H9 (cell line): ENCODE measurements around the gene PGM1. TPM values are rescaled to one million over a fixed set of nuclear protein-coding genes. Genes with fewer than 3 reads are reported as not detected.

Experiments
- DNase-seq: peaks from one replicate; pipeline ENCODE4 v3.0.0-alpha.2; 2017
- H2AFZ ChIP-seq: one replicate; pipeline ENCODE4 v1.6.1; 2013; ENCODE audit warnings: mild to moderate bottlenecking, low read length, control low read depth, moderate library complexity
- H2AK5ac ChIP-seq: 2 replicates; pipeline ENCODE4 v1.6.1; 2013; ENCODE audit warnings: low read length, control low read depth, mixed read lengths; ENCODE audit not compliant: insufficient read length
- H2BK120ac ChIP-seq: one replicate; pipeline ENCODE4 v1.6.1; 2013; ENCODE audit warnings: low read depth, mild to moderate bottlenecking, low read length, control low read depth, inconsistent platforms; ENCODE audit not compliant: poor library complexity, severe bottlenecking
- H2BK12ac ChIP-seq: 2 replicates; pipeline ENCODE4 v1.6.1; 2013; ENCODE audit warnings: low read length, control low read depth, mixed read lengths, low read depth; ENCODE audit not compliant: insufficient read length
- H2BK15ac ChIP-seq: 2 replicates; pipeline ENCODE4 v1.6.1; 2013; ENCODE audit warnings: low read depth, low read length, control low read depth
- H2BK20ac ChIP-seq: one replicate; pipeline ENCODE4 v1.6.1; 2013; ENCODE audit warnings: low read depth, mild to moderate bottlenecking, low read length, control low read depth, inconsistent platforms; ENCODE audit not compliant: poor library complexity, severe bottlenecking
- H2BK5ac ChIP-seq: 2 replicates; pipeline ENCODE4 v1.6.1; 2013; ENCODE audit warnings: low read length, control low read depth, mixed read lengths; ENCODE audit not compliant: insufficient read length
- H3K14ac ChIP-seq: 2 replicates; pipeline ENCODE4 v1.6.1; 2013; ENCODE audit warnings: low read length, control low read depth; ENCODE audit not compliant: insufficient read depth
- H3K18ac ChIP-seq: 2 replicates; pipeline ENCODE4 v1.6.1; 2013; ENCODE audit warnings: low read depth, mild to moderate bottlenecking, mixed read lengths, low read length, control low read depth; ENCODE audit not compliant: insufficient read length
- H3K23ac ChIP-seq: 2 replicates; pipeline ENCODE4 v1.6.1; 2013; ENCODE audit warnings: low read length, control low read depth, mixed read lengths, low read depth; ENCODE audit not compliant: insufficient read length
- H3K23me2 ChIP-seq: 2 replicates; pipeline ENCODE4 v1.6.1; 2013; ENCODE audit warnings: low read depth, mild to moderate bottlenecking, mixed read lengths, low read length, control low read depth; ENCODE audit not compliant: insufficient read length, poor library complexity, severe bottlenecking
- H3K27ac ChIP-seq: 2 replicates; pipeline ENCODE4 v1.5.1; 2013; ENCODE audit warnings: low read length, control low read depth, mixed read lengths, low read depth; ENCODE audit not compliant: insufficient read length
- H3K27me3 ChIP-seq: 2 replicates; pipeline ENCODE4 v1.6.1; 2013; ENCODE audit warnings: low read length, control low read depth, inconsistent platforms; ENCODE audit not compliant: insufficient read depth
- H3K4ac ChIP-seq: 2 replicates; pipeline ENCODE4 v1.6.1; 2013; ENCODE audit warnings: low read depth, mild to moderate bottlenecking, control low read depth, inconsistent platforms, low read length, moderate library complexity
- H3K4me1 ChIP-seq: 2 replicates; pipeline ENCODE4 v1.6.1; 2013; ENCODE audit warnings: low read length, control low read depth, inconsistent platforms; ENCODE audit not compliant: insufficient read depth
- H3K4me2 ChIP-seq: 2 replicates; pipeline ENCODE4 v1.6.1; 2013; ENCODE audit warnings: low read length, control low read depth, mixed read lengths; ENCODE audit not compliant: insufficient read length, insufficient read depth
- H3K56ac ChIP-seq: 2 replicates; pipeline ENCODE4 v1.6.1; 2013; ENCODE audit warnings: low read depth, mild to moderate bottlenecking, mixed read lengths, low read length, control low read depth; ENCODE audit not compliant: insufficient read length
- H3K79me1 ChIP-seq: 2 replicates; pipeline ENCODE4 v1.6.1; 2013; ENCODE audit warnings: low read depth, mild to moderate bottlenecking, moderate library complexity, low read length, control low read depth, inconsistent platforms; ENCODE audit not compliant: insufficient read depth, poor library complexity, severe bottlenecking
- H3K79me2 ChIP-seq: 2 replicates; pipeline ENCODE4 v1.6.1; 2013; ENCODE audit warnings: low read length, control low read depth, inconsistent platforms; ENCODE audit not compliant: insufficient read depth
- H3K9ac ChIP-seq: 2 replicates; pipeline ENCODE4 v1.6.1; 2013; ENCODE audit warnings: low read length, control low read depth, mixed read lengths; ENCODE audit not compliant: insufficient read length; ENCODE audit errors: extremely low read depth
- H3K9me3 ChIP-seq: one replicate; pipeline ENCODE4 v1.6.1; 2013; ENCODE audit warnings: low read depth, low read length, inconsistent platforms; ENCODE audit not compliant: control insufficient read depth
- H3T11ph ChIP-seq: one replicate; pipeline ENCODE4 v1.6.1; 2013; ENCODE audit warnings: mild to moderate bottlenecking, low read length, control low read depth, inconsistent platforms
- H4K20me1 ChIP-seq: one replicate; pipeline ENCODE4 v1.6.1; 2013; ENCODE audit not compliant: control insufficient read depth, insufficient read length, insufficient read depth
- H4K5ac ChIP-seq: 2 replicates; pipeline ENCODE4 v1.6.1; 2013; ENCODE audit warnings: low read depth, mild to moderate bottlenecking, mixed read lengths, low read length, control low read depth; ENCODE audit not compliant: insufficient read length
- H4K8ac ChIP-seq: replicated peaks from 2 replicates; pipeline ENCODE4 v1.6.1; 2013; ENCODE audit warnings: low read length, control low read depth, mixed read lengths, low read depth; ENCODE audit not compliant: insufficient read length
- H4K91ac ChIP-seq: 2 replicates; pipeline ENCODE4 v1.6.1; 2013; ENCODE audit warnings: low read depth, mild to moderate bottlenecking, moderate library complexity, mixed read lengths, low read length, control low read depth; ENCODE audit not compliant: insufficient read length
- H3K27ac Mint-ChIP-seq, 3 experiments: 2 replicates in 2 of 3; 3 replicates in 1 of 3; pipeline ENCODE4 v1.8.0; 2020 to 2021; ENCODE audit warnings: mixed read lengths in 3 of 3, mild to moderate bottlenecking in 1 of 3, moderate library complexity in 1 of 3
- H3K27me3 Mint-ChIP-seq: 2 replicates; pipeline ENCODE4 v1.8.0; 2021; ENCODE audit warnings: low read depth, mild to moderate bottlenecking, moderate library complexity, mixed read lengths
- H3K36me3 Mint-ChIP-seq, 3 experiments: 2 replicates in 2 of 3; 3 replicates in 1 of 3; pipeline ENCODE4 v1.8.0; 2020 to 2021; ENCODE audit warnings: low read depth in 3 of 3, mixed read lengths in 3 of 3; ENCODE audit not compliant: insufficient read depth in 1 of 3
- H3K4me1 Mint-ChIP-seq, 2 experiments: 2 replicates each; pipeline ENCODE4 v1.8.0; 2020; ENCODE audit warnings: mixed read lengths in 2 of 2
- H3K4me3 Mint-ChIP-seq, 2 experiments: 2 replicates in 1 of 2; 3 replicates in 1 of 2; pipeline ENCODE4 v1.8.0; 2020 to 2021; ENCODE audit warnings: mild to moderate bottlenecking in 2 of 2, mixed read lengths in 2 of 2, moderate library complexity in 1 of 2
- H3K9me3 Mint-ChIP-seq, 2 experiments: 2 replicates in 1 of 2; 3 replicates in 1 of 2; pipeline ENCODE4 v1.8.0; 2020; ENCODE audit warnings: mild to moderate bottlenecking in 2 of 2, mixed read lengths in 2 of 2, moderate library complexity in 1 of 2
- WGBS: extraction: QIAGEN DNeasy Blood & Tissue Kit; methylation state at CpG from one replicate; pipeline ENCODE4 v1.1.7; 2013; ENCODE audit warnings: missing lambda C conversion rate, low lambda C conversion rate, mixed read lengths; ENCODE audit not compliant: insufficient read length; ENCODE audit errors: extremely low coverage; 5-methylcytosine and 5-hydroxymethylcytosine counted together
- total RNA-seq: library from RNA; stranded (reverse); gene quantifications from 2 replicates; pipeline ENCODE4 v1.2.1, GENCODE V29; 2021
- TF ChIP-seq, protein P1 (sequence below): fragments of 200-600 bp; sonication (generic); conservative IDR thresholded peaks from 3 replicates; pipeline ENCODE4 v1.8.0; 2021; ENCODE audit warnings: antibody characterized with exemption, mild to moderate bottlenecking

PGM1 gene
- total RNA-seq, 1 experiment from 2014 or later, result 56.4 TPM

DNA sequence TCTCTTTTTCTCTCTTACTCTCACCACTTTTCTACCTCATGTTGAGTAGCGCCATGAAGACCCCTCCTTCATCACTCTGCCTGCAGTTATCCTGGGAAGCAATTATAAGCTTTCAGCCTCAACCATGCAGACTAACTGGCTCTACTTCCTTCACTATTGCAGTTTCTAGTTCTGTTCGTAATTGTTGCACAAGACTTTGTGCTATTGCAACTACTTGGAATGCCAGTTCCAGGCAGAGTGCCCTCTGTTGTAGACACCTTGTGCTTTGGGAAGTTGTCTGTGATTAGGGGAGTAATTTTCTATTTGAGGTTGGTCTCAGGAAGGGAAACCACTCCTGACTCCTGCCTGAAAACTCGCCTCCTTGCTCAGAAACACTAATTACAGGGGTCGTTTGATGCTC lies 19.4 kb downstream of the PGM1 start:
- Histone ChIP-seq H3K9me3 (no peaks in the 10 kb centered on the region), H3K4ac (no peak overlapping the region), H3K27ac (no peak overlapping the region), H3K23ac (no peak overlapping the region), H3K18ac (no peak overlapping the region), H4K91ac (no peak overlapping the region), H3K79me2 (no peaks in the 10 kb centered on the region), H4K20me1 (no peaks in the 10 kb centered on the region), H2BK120ac (no peak overlapping the region), H3K23me2 (no peaks in the 10 kb centered on the region), H3K9ac (no peak overlapping the region), H3K56ac (no peak overlapping the region), H3K4me2 (no peak overlapping the region), H4K5ac (no peak overlapping the region), H2BK15ac (no peak overlapping the region), H2BK5ac (no peak overlapping the region), H2BK20ac (no peak overlapping the region), H3K14ac (no peak overlapping the region), H3K79me1 (no peaks in the 10 kb centered on the region), H2BK12ac (no peak overlapping the region), H3K27me3 (no peaks in the 10 kb centered on the region; the same call in 1 of the 2 replicates), H3T11ph (no peak overlapping the region), H2AFZ (no peak overlapping the region), H2AK5ac (no peak overlapping the region), H3K4me1 (peaks cover 10% of the 10 kb centered on the region), H4K8ac (no peak overlapping the region)
- Mint-ChIP-seq H3K27me3 (peaks cover 3% of the 10 kb centered on the region; the same call in 1 of the 2 replicates), H3K27ac (no peak overlapping the region; a peak in 1 of 7 replicates), H3K4me1 (peaks cover 30 to 35% of the 10 kb centered on the region in 2 experiments), H3K9me3 (no peaks in the 10 kb centered on the region), H3K36me3 (no peaks in the 10 kb centered on the region), H3K4me3 (no peak overlapping the region)
- TF ChIP-seq, protein P1, sequence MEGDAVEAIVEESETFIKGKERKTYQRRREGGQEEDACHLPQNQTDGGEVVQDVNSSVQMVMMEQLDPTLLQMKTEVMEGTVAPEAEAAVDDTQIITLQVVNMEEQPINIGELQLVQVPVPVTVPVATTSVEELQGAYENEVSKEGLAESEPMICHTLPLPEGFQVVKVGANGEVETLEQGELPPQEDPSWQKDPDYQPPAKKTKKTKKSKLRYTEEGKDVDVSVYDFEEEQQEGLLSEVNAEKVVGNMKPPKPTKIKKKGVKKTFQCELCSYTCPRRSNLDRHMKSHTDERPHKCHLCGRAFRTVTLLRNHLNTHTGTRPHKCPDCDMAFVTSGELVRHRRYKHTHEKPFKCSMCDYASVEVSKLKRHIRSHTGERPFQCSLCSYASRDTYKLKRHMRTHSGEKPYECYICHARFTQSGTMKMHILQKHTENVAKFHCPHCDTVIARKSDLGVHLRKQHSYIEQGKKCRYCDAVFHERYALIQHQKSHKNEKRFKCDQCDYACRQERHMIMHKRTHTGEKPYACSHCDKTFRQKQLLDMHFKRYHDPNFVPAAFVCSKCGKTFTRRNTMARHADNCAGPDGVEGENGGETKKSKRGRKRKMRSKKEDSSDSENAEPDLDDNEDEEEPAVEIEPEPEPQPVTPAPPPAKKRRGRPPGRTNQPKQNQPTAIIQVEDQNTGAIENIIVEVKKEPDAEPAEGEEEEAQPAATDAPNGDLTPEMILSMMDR, result no peak
- no CpG with 5 or more reads among the region's 4 CpGs for WGBS
- DNase-seq, result no peak
